Activated CD8-positive, alpha-beta T cell treated with anti-CD3 and anti-CD28 coated beads, Interleukin-2, amount 10 ng/mL, durations not matched to agents 7 days and 5 days (primary cell): ENCODE results near the gene CDH13. TPM values are rescaled to one million over a fixed set of nuclear protein-coding genes. Genes with fewer than 3 reads are reported as not detected.

Experiments used
- ATAC-seq: fragments of 150-1000 bp; cut with Tn5 transposase; one replicate; pipeline ENCODE4 v1.10.0; 2021; ENCODE audit warnings: moderate library complexity
- CTCF ChIA-PET: fragments of 350-600 bp; sonication (Branson Sonifier 250); formaldehyde crosslinking; loops from one replicate; lab custom pipeline; 2021; ENCODE audit warnings: antibody characterized with exemption; lab: Charles Lee
- POLR2A ChIA-PET: fragments of 350-600 bp; sonication (Branson Sonifier 250); formaldehyde crosslinking; loops from one replicate; lab custom pipeline; 2021; ENCODE audit warnings: antibody characterized with exemption; lab: Charles Lee
- DNase-seq: peaks from one replicate; pipeline ENCODE4 v3.0.0-alpha.2; 2020
- H3K27ac Mint-ChIP-seq: one replicate; pipeline ENCODE4 v1.8.0; 2021; ENCODE audit warnings: mild to moderate bottlenecking, mixed read lengths
- H3K27me3 Mint-ChIP-seq: one replicate; pipeline ENCODE4 v1.8.0; 2021; ENCODE audit warnings: low read depth, mixed read lengths
- H3K36me3 Mint-ChIP-seq: one replicate; pipeline ENCODE4 v1.8.0; 2021; ENCODE audit warnings: low read depth, mixed read lengths
- H3K4me1 Mint-ChIP-seq: one replicate; pipeline ENCODE4 v1.8.0; 2021; ENCODE audit warnings: low read depth, mixed read lengths
- H3K4me3 Mint-ChIP-seq: one replicate; pipeline ENCODE4 v1.8.0; 2021; ENCODE audit warnings: mild to moderate bottlenecking, mixed read lengths
- H3K9me3 Mint-ChIP-seq: one replicate; pipeline ENCODE4 v1.8.0; 2022; ENCODE audit warnings: mixed read lengths; ENCODE audit not compliant: insufficient read depth
- total RNA-seq, 2 experiments: library from RNA; stranded (reverse); gene quantifications; one replicate each; pipeline ENCODE4 v1.2.3, GENCODE V29; 2021

Gene CDH13
- total RNA-seq, 2 experiments from 2014 or later = not detected

DNA sequence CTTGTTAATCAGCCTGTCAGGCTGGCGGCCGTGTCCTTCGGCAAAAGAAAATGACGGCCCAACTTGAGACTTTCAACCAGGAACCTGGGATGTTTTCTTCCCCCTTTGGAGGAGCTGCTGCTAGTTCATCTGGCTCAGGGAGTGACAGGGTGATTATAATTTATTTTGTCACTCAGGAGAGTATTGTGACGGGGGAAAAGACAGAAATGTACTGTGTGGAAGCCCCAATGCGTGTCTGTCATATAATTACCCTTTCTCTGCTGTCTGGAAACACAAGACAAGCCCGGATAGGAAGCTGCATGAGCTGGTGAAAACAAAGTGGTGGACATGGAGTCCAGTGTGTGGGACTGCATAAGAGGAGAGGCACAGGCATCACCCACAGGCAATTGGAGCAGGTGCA lies 854.8 kb downstream of the CDH13 start:
- ChIA-PET POLR2A (no interaction called here), CTCF (no interaction called here)
- no peaks in the 10 kb centered on the region for H3K27me3 Mint-ChIP-seq
- H3K4me3 Mint-ChIP-seq = no peak overlapping the region
- no peak overlapping the region for H3K27ac Mint-ChIP-seq
- DNase-seq (no peak), ATAC-seq (no peak)
- no peaks in the 10 kb centered on the region for H3K36me3 Mint-ChIP-seq
- no peaks in the 10 kb centered on the region for H3K4me1 Mint-ChIP-seq
- H3K9me3 Mint-ChIP-seq = no peaks in the 10 kb centered on the region

DNA sequence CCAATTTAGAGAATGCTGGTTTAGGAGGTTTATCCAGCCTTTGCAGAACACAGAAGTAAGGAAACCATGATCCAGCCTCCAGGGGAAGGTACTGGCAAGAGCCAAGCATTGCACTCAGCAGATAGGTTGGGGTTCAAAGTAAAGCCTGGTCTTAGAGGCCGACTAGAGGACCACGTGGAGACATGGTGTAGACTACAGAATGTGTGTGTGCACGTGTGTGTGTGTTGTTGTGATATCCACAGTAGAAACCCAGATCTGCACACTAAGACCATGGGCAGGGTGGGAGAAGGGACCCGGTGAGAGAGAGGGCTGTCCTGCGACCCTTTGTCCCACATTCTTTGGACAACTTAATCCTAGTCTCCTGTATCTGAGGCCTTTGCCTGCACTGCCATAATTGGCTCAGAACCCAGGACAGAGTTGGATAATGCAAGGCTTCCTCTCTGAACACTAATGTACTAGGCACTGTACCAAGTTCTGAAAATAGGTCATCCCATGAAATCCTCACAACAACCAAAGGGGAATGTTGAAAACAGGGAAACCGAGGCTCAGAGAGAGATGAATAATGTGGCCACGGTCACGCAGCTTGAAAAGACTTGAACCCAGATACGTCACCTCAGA lies 855.9 kb downstream of the CDH13 start:
- DNase-seq = no peak
- CTCF ChIA-PET = no interaction called here
- Mint-ChIP-seq H3K27ac (no peak overlapping the region), H3K9me3 (no peaks in the 10 kb centered on the region), H3K4me3 (no peak overlapping the region), H3K4me1 (no peaks in the 10 kb centered on the region), H3K27me3 (no peaks in the 10 kb centered on the region), H3K36me3 (no peaks in the 10 kb centered on the region)
- ATAC-seq = no peak
- POLR2A ChIA-PET = no interaction called here

DNA sequence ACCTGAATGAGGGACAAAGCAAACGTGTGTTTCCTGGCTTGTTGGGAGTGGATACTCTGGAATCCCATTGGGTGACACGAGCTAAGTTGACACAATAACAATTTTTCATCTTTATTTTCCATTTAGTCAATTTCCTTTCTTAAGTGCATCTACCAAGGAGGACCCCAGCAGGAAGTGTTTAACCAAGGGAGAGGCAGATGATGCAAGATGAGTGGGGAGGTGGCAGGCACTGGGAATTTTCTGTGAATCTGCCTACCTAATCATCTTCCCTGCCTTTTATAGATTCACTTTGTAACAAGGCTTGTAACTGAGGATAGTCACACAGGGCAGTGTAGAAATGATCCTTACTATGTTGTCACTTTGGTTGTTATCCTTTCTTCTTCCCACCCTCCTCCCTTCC lies 863.3 kb downstream of the CDH13 start:
- Mint-ChIP-seq H3K4me3 (no peak overlapping the region), H3K27me3 (no peaks in the 10 kb centered on the region), H3K36me3 (no peaks in the 10 kb centered on the region), H3K4me1 (no peaks in the 10 kb centered on the region), H3K9me3 (no peaks in the 10 kb centered on the region), H3K27ac (no peak overlapping the region)
- DNase-seq (no peak), ATAC-seq (no peak)
- POLR2A ChIA-PET = no interaction called here
- CTCF ChIA-PET = no interaction called here

DNA sequence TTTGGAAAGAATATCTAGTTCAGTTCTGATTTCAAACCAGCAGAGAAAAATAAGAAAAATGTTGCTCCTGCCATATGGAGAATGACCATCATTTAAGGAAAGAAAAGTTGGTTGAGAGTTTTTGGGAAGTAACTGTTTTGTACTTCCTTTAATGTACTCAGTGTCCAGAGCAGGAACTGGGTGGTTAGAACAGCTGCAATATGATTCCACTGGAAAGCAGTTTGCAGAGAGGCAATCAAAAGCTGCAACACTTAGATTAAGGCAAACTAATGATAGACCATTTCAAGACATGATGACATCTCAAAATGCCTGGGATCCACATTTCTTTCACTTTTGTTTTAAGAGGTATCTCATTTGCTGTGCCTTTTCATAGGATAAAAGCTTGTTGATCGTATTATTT lies 867.7 kb downstream of the CDH13 start:
- H3K4me1 Mint-ChIP-seq = no peaks in the 10 kb centered on the region
- no peaks in the 10 kb centered on the region for H3K27me3 Mint-ChIP-seq
- CTCF ChIA-PET = no interaction called here
- no peaks in the 10 kb centered on the region for H3K36me3 Mint-ChIP-seq
- no peak overlapping the region for H3K27ac Mint-ChIP-seq
- POLR2A ChIA-PET = no interaction called here
- DNase-seq (no peak), ATAC-seq (no peak)
- H3K9me3 Mint-ChIP-seq = no peaks in the 10 kb centered on the region
- H3K4me3 Mint-ChIP-seq = no peak overlapping the region

DNA sequence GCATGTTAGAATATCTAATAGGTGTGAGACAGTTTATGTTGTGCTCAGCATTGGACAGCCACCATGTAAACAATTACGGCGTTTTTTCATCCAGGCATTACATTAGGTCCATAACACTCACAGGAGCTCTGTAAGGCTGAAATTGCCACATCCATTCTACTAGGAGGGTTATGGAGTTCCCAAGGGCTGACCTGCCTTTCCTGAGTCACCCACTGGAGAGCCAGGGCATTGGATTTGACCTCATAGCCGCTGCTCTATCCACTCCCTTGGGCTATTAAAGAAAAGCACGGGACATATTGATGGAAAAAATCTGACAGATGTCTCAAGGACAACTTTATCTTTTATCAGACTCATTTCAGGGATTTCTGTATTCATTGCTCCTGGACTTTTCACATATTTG lies 874.7 kb downstream of the CDH13 start:
- no peak for ATAC-seq
- Mint-ChIP-seq H3K27me3 (no peaks in the 10 kb centered on the region), H3K36me3 (no peaks in the 10 kb centered on the region)

DNA sequence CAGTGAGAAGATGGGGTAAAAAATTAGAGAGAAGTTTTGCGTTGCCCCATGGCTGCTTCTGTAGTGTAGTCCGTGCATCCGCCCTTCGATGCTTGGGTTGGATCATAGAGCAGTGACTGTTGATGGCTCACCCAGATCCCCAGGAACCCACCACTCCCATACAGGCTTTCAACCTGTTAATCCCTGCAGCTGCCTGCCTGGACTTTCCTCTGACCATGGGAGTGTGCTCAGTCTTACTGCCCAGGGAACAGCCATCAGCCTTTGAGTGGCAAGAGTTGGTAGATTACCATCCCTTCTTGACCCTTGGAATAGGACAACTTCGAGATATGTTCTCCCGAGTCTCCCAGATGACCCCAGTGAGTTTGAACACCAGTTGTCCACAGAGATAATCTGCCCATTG lies 881.5 kb downstream of the CDH13 start:
- POLR2A ChIA-PET = no interaction called here
- H3K36me3 Mint-ChIP-seq = no peaks in the 10 kb centered on the region
- no peak for ATAC-seq
- H3K9me3 Mint-ChIP-seq = no peaks in the 10 kb centered on the region
- no peak overlapping the region for H3K27ac Mint-ChIP-seq
- no peaks in the 10 kb centered on the region for H3K4me1 Mint-ChIP-seq
- H3K4me3 Mint-ChIP-seq = no peak overlapping the region
- no peaks in the 10 kb centered on the region for H3K27me3 Mint-ChIP-seq
- CTCF ChIA-PET = no interaction called here
- DNase-seq = no peak

More for the DNA sequence above, 874.7 kb downstream of the CDH13 start:
- CTCF ChIA-PET = no interaction called here
- Mint-ChIP-seq H3K4me3 (no peak overlapping the region), H3K4me1 (no peaks in the 10 kb centered on the region), H3K27ac (no peak overlapping the region), H3K9me3 (no peaks in the 10 kb centered on the region)
- POLR2A ChIA-PET = no interaction called here
- DNase-seq = no peak

DNA sequence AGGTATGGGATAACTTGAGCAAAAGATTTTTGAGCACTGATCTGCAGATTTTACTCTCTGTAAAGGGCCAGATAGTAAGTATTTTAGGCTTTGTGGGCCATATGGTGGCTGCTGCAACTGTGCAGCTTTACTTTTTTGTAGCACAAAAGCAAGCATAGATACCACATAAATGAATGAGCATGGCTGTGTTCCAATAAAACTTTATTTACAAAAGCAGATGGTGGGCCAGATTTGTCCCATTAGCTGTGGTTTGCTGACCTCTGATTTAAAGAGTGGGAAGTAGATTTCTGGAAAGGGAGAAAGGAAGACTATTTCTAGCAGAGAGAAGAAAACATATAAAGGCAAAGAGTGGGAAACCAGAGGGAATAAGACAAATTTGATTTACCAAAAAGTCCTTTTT lies 882.5 kb downstream of the CDH13 start:
- Mint-ChIP-seq H3K9me3 (no peaks in the 10 kb centered on the region), H3K36me3 (no peaks in the 10 kb centered on the region), H3K27ac (no peak overlapping the region), H3K4me1 (no peaks in the 10 kb centered on the region), H3K27me3 (no peaks in the 10 kb centered on the region), H3K4me3 (no peak overlapping the region)
- ATAC-seq (no peak), DNase-seq (no peak)
- ChIA-PET CTCF (no interaction called here), POLR2A (no interaction called here)

DNA sequence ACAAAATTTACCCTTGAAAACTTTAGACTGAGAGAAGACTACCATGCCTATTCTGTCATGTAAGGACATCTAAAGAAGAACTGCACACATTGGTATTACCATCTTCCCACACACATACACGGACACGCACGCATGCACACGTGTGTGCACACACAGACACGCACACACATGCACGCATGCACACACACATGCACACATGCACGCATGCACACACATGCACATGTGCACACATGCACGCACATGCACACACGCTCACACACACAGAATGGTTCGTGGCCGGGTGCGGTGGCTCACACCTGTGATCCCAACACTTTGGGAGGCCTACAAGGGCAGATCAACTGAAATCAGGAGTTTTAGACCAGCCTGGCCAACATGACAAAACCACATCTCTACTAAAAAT lies 884.1 kb downstream of the CDH13 start:
- H3K36me3 Mint-ChIP-seq = no peaks in the 10 kb centered on the region
- no peaks in the 10 kb centered on the region for H3K27me3 Mint-ChIP-seq
- ATAC-seq (no peak), DNase-seq (no peak)
- no peaks in the 10 kb centered on the region for H3K9me3 Mint-ChIP-seq
- ChIA-PET POLR2A (no interaction called here), CTCF (no interaction called here)
- H3K27ac Mint-ChIP-seq = no peak overlapping the region
- H3K4me3 Mint-ChIP-seq = no peak overlapping the region
- no peaks in the 10 kb centered on the region for H3K4me1 Mint-ChIP-seq

DNA sequence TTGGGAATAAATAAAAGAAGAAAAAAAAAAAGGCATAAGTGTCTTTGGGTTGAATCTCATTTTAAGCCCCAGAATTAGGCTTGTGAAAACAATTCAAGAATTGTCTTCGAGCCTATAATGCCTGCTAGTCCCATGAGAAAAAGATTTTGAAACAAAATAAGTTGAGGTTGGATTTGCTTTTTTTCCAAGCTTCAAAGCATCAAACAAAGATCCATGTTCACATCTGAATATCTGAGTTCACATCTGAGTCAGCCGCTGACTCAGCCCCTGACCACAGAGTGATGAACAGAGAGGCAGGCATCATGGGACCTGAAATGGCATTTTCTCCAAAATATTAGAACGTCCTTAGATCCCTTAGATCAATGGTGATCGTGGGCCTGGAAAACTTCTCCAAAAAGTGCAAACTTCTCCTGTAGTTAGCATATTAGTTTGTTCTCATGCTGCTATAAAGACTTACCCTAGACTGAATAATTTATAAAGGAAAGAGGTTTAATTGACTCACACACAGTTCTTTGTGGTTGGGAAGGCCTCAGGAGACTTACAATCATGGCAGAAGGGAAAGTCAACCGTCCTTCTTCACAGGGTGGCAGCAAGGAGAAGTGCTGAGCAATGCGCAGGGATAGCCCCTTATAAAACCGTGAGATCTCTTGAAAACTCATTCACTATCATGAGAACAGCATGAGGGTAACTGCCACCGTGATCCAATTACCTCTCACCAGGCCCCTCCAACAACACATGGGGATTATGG lies 886.4 kb downstream of the CDH13 start:
- DNase-seq (no peak), ATAC-seq (no peak)
- H3K27me3 Mint-ChIP-seq = no peaks in the 10 kb centered on the region
- no peak overlapping the region for H3K27ac Mint-ChIP-seq
- POLR2A ChIA-PET = no interaction called here
- H3K36me3 Mint-ChIP-seq = no peaks in the 10 kb centered on the region
- no peak overlapping the region for H3K4me3 Mint-ChIP-seq
- no peaks in the 10 kb centered on the region for H3K9me3 Mint-ChIP-seq
- no peaks in the 10 kb centered on the region for H3K4me1 Mint-ChIP-seq
- CTCF ChIA-PET = no interaction called here

DNA sequence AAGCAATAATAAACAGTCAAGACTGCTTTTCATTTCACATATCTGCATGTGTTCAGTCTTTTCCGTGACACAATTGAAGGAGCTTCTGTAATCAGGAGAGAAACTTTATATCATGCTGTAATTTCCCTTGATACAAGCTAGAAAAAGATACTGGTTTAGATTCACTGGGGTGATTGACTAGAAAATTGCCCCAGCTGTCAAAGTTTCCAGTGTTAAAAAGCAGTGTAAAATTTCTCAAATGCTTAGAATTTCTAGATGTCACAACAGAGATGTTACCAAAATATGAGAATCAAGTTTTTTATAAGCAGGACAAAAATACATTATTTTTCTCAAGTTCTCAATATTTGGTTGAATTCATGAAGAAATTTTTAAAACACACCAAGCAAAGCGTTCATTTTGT lies 888.6 kb downstream of the CDH13 start:
- ATAC-seq (no peak), DNase-seq (no peak)
- H3K9me3 Mint-ChIP-seq = no peaks in the 10 kb centered on the region
- no peaks in the 10 kb centered on the region for H3K4me1 Mint-ChIP-seq
- ChIA-PET POLR2A (no interaction called here), CTCF (no interaction called here)
- H3K36me3 Mint-ChIP-seq = no peaks in the 10 kb centered on the region
- no peak overlapping the region for H3K4me3 Mint-ChIP-seq
- no peaks in the 10 kb centered on the region for H3K27me3 Mint-ChIP-seq
- H3K27ac Mint-ChIP-seq = no peak overlapping the region

DNA sequence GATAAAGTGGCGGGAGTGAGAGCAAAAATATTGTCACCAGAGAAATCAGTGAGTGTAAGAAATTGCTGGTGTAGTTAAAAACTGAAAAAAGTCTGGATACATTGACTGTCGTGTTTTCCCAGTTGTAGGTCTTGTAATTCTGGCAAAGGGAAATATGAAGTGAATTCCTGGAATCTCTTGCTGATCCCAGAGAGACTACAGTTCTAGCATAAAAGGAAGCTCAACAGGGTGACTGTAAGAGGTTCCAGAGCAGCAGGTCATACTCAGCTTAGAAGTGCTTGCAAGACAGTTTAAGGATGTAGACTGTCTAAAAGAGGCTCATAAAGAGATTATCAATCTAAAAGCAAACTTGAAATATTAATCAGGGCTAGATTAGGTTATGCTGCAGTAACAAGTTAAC lies 890.2 kb downstream of the CDH13 start:
- POLR2A ChIA-PET = no interaction called here
- Mint-ChIP-seq H3K4me1 (no peaks in the 10 kb centered on the region), H3K4me3 (no peak overlapping the region), H3K36me3 (no peaks in the 10 kb centered on the region), H3K27ac (no peak overlapping the region), H3K9me3 (no peaks in the 10 kb centered on the region), H3K27me3 (no peaks in the 10 kb centered on the region)
- DNase-seq (no peak), ATAC-seq (no peak)
- CTCF ChIA-PET = no interaction called here

DNA sequence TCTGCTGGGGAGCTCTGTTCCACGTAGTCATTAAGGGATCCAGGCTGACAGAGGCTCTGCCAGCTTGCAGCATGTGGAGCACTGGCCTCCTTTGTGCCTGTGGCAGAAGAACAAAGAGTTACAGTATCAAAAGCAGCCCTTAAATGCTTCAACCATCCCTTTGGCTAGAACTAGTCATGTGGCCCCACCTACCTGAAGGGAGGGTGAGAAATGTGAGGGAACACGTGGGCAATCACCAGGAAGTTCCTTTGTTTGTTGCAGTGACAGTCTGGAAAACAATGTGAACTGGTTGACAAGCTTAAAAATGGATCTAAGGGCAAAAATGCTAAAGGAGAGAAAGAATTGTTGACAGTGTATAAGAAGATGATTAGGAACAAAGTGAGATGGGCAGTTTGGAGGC lies 890.6 kb downstream of the CDH13 start:
- Mint-ChIP-seq H3K27ac (no peak overlapping the region), H3K9me3 (no peaks in the 10 kb centered on the region), H3K36me3 (no peaks in the 10 kb centered on the region), H3K27me3 (no peaks in the 10 kb centered on the region), H3K4me3 (no peak overlapping the region), H3K4me1 (no peaks in the 10 kb centered on the region)
- DNase-seq (no peak), ATAC-seq (no peak)
- CTCF ChIA-PET = no interaction called here
- POLR2A ChIA-PET = no interaction called here

DNA sequence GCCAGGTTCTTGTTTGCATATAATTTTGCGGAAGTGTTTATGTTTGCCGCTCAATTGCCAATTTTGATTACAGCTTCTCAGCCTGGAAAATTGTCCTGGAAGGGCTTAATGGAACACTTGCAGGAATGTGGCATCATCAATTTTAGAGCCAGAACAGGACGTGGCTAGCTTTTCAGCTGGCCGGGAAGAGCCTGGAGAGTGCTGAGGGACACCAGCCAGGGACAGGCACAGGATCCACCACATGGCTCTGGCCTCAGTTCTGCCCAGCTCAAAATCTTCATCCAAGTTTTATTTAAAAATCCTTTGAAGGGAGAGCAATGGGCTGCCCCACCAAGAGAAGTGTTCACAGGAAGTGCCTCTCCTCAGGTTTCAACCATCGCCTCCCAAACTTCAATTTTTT lies 893.8 kb downstream of the CDH13 start:
- H3K9me3 Mint-ChIP-seq = peaks cover 4% of the 10 kb centered on the region
- no peak overlapping the region for H3K27ac Mint-ChIP-seq
- H3K36me3 Mint-ChIP-seq = no peaks in the 10 kb centered on the region
- H3K27me3 Mint-ChIP-seq = no peaks in the 10 kb centered on the region
- ATAC-seq = no peak
- no peak overlapping the region for H3K4me3 Mint-ChIP-seq
- POLR2A ChIA-PET = no interaction called here
- DNase-seq = no peak
- CTCF ChIA-PET = no interaction called here
- H3K4me1 Mint-ChIP-seq = no peaks in the 10 kb centered on the region
